Neural cell (in vitro differentiated cells): Measurements from ENCODE around the gene WDR38. TPM values are rescaled to one million over a fixed set of nuclear protein-coding genes. Genes with fewer than 3 reads are reported as not detected.

Experiments used
- H2AFZ ChIP-seq: fragments of 200-600, 300-800 bp; sonication (generic), shearing (Covaris generic); 2 replicates; pipeline ENCODE4 v1.6.0; 2014; ENCODE audit warnings: low read depth, mild to moderate bottlenecking, antibody characterized with exemption, low read length, moderate library complexity
- H3F3A ChIP-seq: fragments of 200-600 bp; shearing (Covaris generic); 2 replicates; pipeline ENCODE4 v1.6.1; 2016; ENCODE audit warnings: mild to moderate bottlenecking, moderate library complexity, mixed read lengths, antibody characterized with exemption, low read length; ENCODE audit not compliant: insufficient read depth, poor library complexity, severe bottlenecking
- H3K27ac ChIP-seq: fragments of 200-600, 300-800 bp; sonication (generic), shearing (Covaris generic); 2 replicates; pipeline ENCODE4 v1.5.1; 2014; ENCODE audit warnings: mild to moderate bottlenecking, low read length, moderate library complexity
- H3K27me3 ChIP-seq: fragments of 300-800, 200-600 bp; sonication (generic), shearing (Covaris generic); 2 replicates; pipeline ENCODE4 v1.6.0; 2014; ENCODE audit warnings: mild to moderate bottlenecking, low read depth, low read length, moderate library complexity; ENCODE audit not compliant: insufficient read depth
- H3K36me3 ChIP-seq: fragments of 300-800, 200-600 bp; sonication (generic), shearing (Covaris generic); 2 replicates; pipeline ENCODE4 v1.5.1; 2014; ENCODE audit warnings: mild to moderate bottlenecking, antibody characterized with exemption, low read length, moderate library complexity; ENCODE audit not compliant: insufficient read depth
- H3K4me2 ChIP-seq: fragments of 300-800, 200-600 bp; sonication (generic), shearing (Covaris generic); 2 replicates; pipeline ENCODE4 v1.6.0; 2014; ENCODE audit warnings: mild to moderate bottlenecking, low read length
- H3K4me3 ChIP-seq: fragments of 300-800, 200-600 bp; sonication (generic), shearing (Covaris generic); 2 replicates; pipeline ENCODE4 v1.5.1; 2014; ENCODE audit warnings: mild to moderate bottlenecking, low read length, moderate library complexity
- H3K79me2 ChIP-seq: fragments of 200-600 bp; shearing (Covaris generic); replicated peaks from 2 replicates; pipeline ENCODE4 v1.6.0; 2014; ENCODE audit warnings: mild to moderate bottlenecking, low read length, moderate library complexity; ENCODE audit not compliant: insufficient read depth
- H3K9ac ChIP-seq: fragments of 300-800, 200-600 bp; sonication (generic), shearing (Covaris generic); 2 replicates; pipeline ENCODE4 v1.6.1; 2016; ENCODE audit warnings: mild to moderate bottlenecking, low read length, mixed read lengths
- H3K9me2 ChIP-seq: fragments of 200-600 bp; shearing (Covaris generic); 2 replicates; pipeline ENCODE4 v1.6.1; 2016; ENCODE audit warnings: mild to moderate bottlenecking, low read length, mixed read lengths; ENCODE audit not compliant: insufficient read depth
- H3K9me3 ChIP-seq: fragments of 200-600, 300-800 bp; sonication (generic), shearing (Covaris generic); 2 replicates; pipeline ENCODE4 v1.6.1; 2016; ENCODE audit warnings: mild to moderate bottlenecking, mixed run types, low read length, moderate library complexity, mixed read lengths
- H4K20me1 ChIP-seq: fragments of 200-600 bp; shearing (Covaris generic); 2 replicates; pipeline ENCODE4 v1.6.1; 2016; ENCODE audit warnings: mild to moderate bottlenecking, mixed run types; ENCODE audit not compliant: insufficient read depth
- EP300 ChIP-seq: fragments of 450-650 bp; conservative IDR thresholded peaks from 2 replicates; pipeline ENCODE4 v1.6.1; 2014; ENCODE audit warnings: antibody characterized with exemption, mild to moderate bottlenecking, moderate library complexity; ENCODE audit not compliant: poor library complexity, severe bottlenecking
- EZH2 ChIP-seq: fragments of 200-600, 300-800 bp; shearing (Covaris generic), sonication (generic); IDR thresholded peaks from 2 replicates; pipeline ENCODE4 v1.6.1; 2014; ENCODE audit warnings: antibody characterized with exemption, low read length, borderline replicate concordance, mild to moderate bottlenecking; ENCODE audit not compliant: insufficient read depth, poor library complexity, severe bottlenecking
- MXI1 ChIP-seq: fragments of 450-650 bp; conservative IDR thresholded peaks from 2 replicates; pipeline ENCODE4 v1.6.1; 2014; ENCODE audit warnings: antibody characterized with exemption, mild to moderate bottlenecking; ENCODE audit not compliant: poor library complexity, severe bottlenecking
- POLR2AphosphoS5 ChIP-seq: IDR thresholded peaks from 2 replicates; pipeline ENCODE4 v1.6.1; 2012
- RAD21 ChIP-seq: fragments of 450-650 bp; conservative IDR thresholded peaks from 2 replicates; pipeline ENCODE4 v1.6.1; 2014; ENCODE audit warnings: antibody characterized with exemption, mild to moderate bottlenecking, moderate library complexity
- REST ChIP-seq: IDR thresholded peaks from 2 replicates; pipeline ENCODE4 v1.6.1; 2012; ENCODE audit warnings: borderline replicate concordance
- SMC3 ChIP-seq: fragments of 450-650 bp; conservative IDR thresholded peaks from 2 replicates; pipeline ENCODE4 v1.6.1; 2014; ENCODE audit warnings: antibody characterized with exemption, mild to moderate bottlenecking, moderate library complexity; ENCODE audit not compliant: poor library complexity
- TAF1 ChIP-seq: IDR thresholded peaks from 2 replicates; pipeline ENCODE4 v1.6.1; 2012; ENCODE audit warnings: low read depth
- polyA plus RNA-seq: library from polyadenylated mRNA; depleted of rRNA; stranded (reverse); fragments of >200 nt; gene quantifications from 2 replicates; pipeline ENCODE4 v1.2.3, GENCODE V29; 2014
- TF ChIP-seq, protein P1 (sequence below): fragments of 450-650 bp; IDR thresholded peaks from 2 replicates; pipeline ENCODE4 v1.5.1; 2014; ENCODE audit warnings: antibody characterized with exemption, mild to moderate bottlenecking, moderate library complexity; ENCODE audit not compliant: poor library complexity, severe bottlenecking

WDR38 gene
- polyA plus RNA-seq, 1 donor from 2014 or later = not detected

DNA sequence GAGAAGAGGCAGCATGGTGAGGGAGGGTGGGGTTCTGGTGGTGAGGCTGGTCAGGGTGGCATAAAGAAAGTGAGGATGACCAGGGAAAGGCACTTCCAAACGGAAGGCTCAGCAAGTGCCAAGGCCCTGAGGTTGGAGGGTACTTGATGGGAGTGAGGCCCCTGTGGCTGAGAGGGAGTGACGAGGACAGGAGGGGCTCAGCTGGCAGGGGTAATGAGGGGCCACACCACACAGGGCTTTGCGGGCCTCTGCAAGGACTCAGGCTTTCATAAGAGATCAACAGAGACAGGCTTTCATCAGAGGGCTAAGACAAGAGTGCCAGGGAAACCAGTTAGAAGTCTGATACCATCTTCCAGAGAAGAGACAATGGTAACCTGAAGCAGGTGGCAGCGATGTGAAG lies 32.3 kb downstream of the WDR38 start:
- no peaks in the 10 kb centered on the region for H3F3A ChIP-seq
- no peaks in the 10 kb centered on the region for H4K20me1 ChIP-seq
- H3K9ac ChIP-seq = no peak overlapping the region
- H3K79me2 ChIP-seq = no peaks in the 10 kb centered on the region
- TF ChIP-seq POLR2AphosphoS5 (no peak), EP300 (no peak), MXI1 (no peak)
- TF ChIP-seq, protein P1, sequence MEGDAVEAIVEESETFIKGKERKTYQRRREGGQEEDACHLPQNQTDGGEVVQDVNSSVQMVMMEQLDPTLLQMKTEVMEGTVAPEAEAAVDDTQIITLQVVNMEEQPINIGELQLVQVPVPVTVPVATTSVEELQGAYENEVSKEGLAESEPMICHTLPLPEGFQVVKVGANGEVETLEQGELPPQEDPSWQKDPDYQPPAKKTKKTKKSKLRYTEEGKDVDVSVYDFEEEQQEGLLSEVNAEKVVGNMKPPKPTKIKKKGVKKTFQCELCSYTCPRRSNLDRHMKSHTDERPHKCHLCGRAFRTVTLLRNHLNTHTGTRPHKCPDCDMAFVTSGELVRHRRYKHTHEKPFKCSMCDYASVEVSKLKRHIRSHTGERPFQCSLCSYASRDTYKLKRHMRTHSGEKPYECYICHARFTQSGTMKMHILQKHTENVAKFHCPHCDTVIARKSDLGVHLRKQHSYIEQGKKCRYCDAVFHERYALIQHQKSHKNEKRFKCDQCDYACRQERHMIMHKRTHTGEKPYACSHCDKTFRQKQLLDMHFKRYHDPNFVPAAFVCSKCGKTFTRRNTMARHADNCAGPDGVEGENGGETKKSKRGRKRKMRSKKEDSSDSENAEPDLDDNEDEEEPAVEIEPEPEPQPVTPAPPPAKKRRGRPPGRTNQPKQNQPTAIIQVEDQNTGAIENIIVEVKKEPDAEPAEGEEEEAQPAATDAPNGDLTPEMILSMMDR = no peak
- no peaks in the 10 kb centered on the region for H3K9me2 ChIP-seq
- H3K9me3 ChIP-seq = no peaks in the 10 kb centered on the region
- no peaks in the 10 kb centered on the region for H3K27me3 ChIP-seq
- H3K27ac ChIP-seq = no peak overlapping the region
- H3K36me3 ChIP-seq = peaks cover 9% of the 10 kb centered on the region
- H2AFZ ChIP-seq = no peak overlapping the region
- no peak overlapping the region for H3K4me2 ChIP-seq
- no peak overlapping the region for H3K4me3 ChIP-seq

DNA sequence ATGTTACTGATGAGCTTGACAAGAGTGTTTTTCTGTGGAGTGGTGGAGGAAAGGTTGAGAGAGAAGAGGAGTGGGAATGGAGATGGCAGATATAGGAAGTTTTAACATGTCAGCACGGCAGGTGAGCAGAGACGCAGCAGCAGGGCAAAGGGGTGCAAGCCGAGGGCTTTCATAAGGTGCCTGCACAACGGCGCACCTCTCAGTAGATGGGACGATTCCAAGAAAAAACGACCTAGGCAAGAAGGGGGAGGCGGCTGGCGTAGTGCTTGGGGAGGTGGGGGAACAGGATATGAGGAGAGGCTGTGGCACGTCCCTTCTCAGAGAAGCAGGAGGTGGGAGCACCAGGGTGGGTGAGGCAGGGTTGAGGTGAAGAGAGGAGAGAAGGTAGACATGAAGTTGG lies 33.2 kb downstream of the WDR38 start:
- no peak overlapping the region for H3K4me2 ChIP-seq
- no peaks in the 10 kb centered on the region for H3K9me3 ChIP-seq
- TF ChIP-seq MXI1 (no peak), EZH2 (no peak), EP300 (no peak), SMC3 (no peak), TAF1 (no peak), POLR2AphosphoS5 (no peak), RAD21 (no peak), REST (no peak)
- TF ChIP-seq, protein P1 = no peak

More for the DNA sequence above, 33.2 kb downstream of the WDR38 start:
- H3F3A ChIP-seq = no peaks in the 10 kb centered on the region
- H3K36me3 ChIP-seq = peaks cover 11% of the 10 kb centered on the region
- no peak overlapping the region for H3K27ac ChIP-seq
- H2AFZ ChIP-seq = no peak overlapping the region
- no peaks in the 10 kb centered on the region for H3K9me2 ChIP-seq
- H3K9ac ChIP-seq = no peak overlapping the region
- no peaks in the 10 kb centered on the region for H4K20me1 ChIP-seq
- H3K4me3 ChIP-seq = no peak overlapping the region
- H3K27me3 ChIP-seq = no peaks in the 10 kb centered on the region
- no peaks in the 10 kb centered on the region for H3K79me2 ChIP-seq
